AG04450 (cell line): ENCODE measurements around the gene EDNRA. TPM values are rescaled to one million over a fixed set of nuclear protein-coding genes. Genes with fewer than 3 reads are reported as not detected.

ENCODE experiments used
- CTCF ChIA-PET: fragments of 300-600, 350-600 bp; formaldehyde crosslinking; extraction: SDS; loops from one replicate; lab custom pipeline; 2022; ENCODE audit warnings: antibody characterized with exemption, inconsistent platforms; lab: Charles Lee
- POLR2A ChIA-PET: fragments of 350-600 bp; formaldehyde crosslinking; extraction: SDS; loops from one replicate; lab custom pipeline; 2021; ENCODE audit warnings: antibody characterized with exemption, inconsistent platforms; lab: Yijun Ruan, JAX
- DNase-seq: peaks from one replicate; pipeline ENCODE4 v3.0.0-alpha.2; 2011; ENCODE audit warnings: low read depth, low spot score
- H3K27ac ChIP-seq: one replicate; pipeline ENCODE4 v1.5.1; 2012; ENCODE audit warnings: low read depth, low read length, control low read depth
- H3K27me3 ChIP-seq: one replicate; pipeline ENCODE4 v1.6.0; 2012; ENCODE audit warnings: low read length; ENCODE audit not compliant: control insufficient read depth, insufficient read depth
- H3K4me3 ChIP-seq: 2 replicates; pipeline ENCODE4 v1.5.1; 2011; ENCODE audit warnings: mild to moderate bottlenecking, low read depth, low read length, control low read depth
- H3K9me3 ChIP-seq: 2 replicates; pipeline ENCODE4 v1.5.1; 2012; ENCODE audit warnings: low read length; ENCODE audit not compliant: control insufficient read depth, insufficient read depth
- polyA plus RNA-seq: library from polyadenylated mRNA; depleted of rRNA; stranded (reverse); fragments of >200 nt; gene quantifications from 2 replicates; pipeline ENCODE4 v1.2.3, GENCODE V29; 2011; rRNA removed
- TF ChIP-seq, protein P1 (sequence below): IDR thresholded peaks from 2 replicates; pipeline ENCODE4 v1.5.1; 2011; ENCODE audit warnings: low read depth, low read length, control low read depth, inconsistent platforms

Gene EDNRA
- polyA plus RNA-seq, 1 experiment, result 38.4 TPM

GRCh38 chr4:147594107-147594506 lies 113.2 kb downstream of the EDNRA start:
- CTCF ChIA-PET, result interaction anchor here (1.0 to 7.6 kb wide), 4 partner anchors 272 to 575 kb away, joined by 3 to 117 read pairs (median 8); no protein-coding TSS in a partner anchor
- no peak overlapping the region for H3K27ac ChIP-seq
- TF ChIP-seq, protein P1, sequence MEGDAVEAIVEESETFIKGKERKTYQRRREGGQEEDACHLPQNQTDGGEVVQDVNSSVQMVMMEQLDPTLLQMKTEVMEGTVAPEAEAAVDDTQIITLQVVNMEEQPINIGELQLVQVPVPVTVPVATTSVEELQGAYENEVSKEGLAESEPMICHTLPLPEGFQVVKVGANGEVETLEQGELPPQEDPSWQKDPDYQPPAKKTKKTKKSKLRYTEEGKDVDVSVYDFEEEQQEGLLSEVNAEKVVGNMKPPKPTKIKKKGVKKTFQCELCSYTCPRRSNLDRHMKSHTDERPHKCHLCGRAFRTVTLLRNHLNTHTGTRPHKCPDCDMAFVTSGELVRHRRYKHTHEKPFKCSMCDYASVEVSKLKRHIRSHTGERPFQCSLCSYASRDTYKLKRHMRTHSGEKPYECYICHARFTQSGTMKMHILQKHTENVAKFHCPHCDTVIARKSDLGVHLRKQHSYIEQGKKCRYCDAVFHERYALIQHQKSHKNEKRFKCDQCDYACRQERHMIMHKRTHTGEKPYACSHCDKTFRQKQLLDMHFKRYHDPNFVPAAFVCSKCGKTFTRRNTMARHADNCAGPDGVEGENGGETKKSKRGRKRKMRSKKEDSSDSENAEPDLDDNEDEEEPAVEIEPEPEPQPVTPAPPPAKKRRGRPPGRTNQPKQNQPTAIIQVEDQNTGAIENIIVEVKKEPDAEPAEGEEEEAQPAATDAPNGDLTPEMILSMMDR, result peak; percentile 5; the same call in 1 of the 2 replicates
- H3K27me3 ChIP-seq, result no peaks in the 10 kb centered on the region
- DNase-seq, result no peak
- no peak overlapping the region for H3K4me3 ChIP-seq
- POLR2A ChIA-PET, result no interaction called here
- H3K9me3 ChIP-seq, result no peaks in the 10 kb centered on the region

Other genes with a start within 250 kb of the EDNRA start
- gene TMEM184C, start 136.3 kb downstream of the EDNRA start, polyA plus RNA-seq, result 33.3 and 40.6 TPM in 2 replicates
- gene PRMT9, start 203.1 kb downstream of the EDNRA start, polyA plus RNA-seq, result 9.4 and 12.4 TPM in 2 replicates